Tongue (tissue), 3 donors: ENCODE results near the gene FBXL19. TPM values are rescaled to one million over a fixed set of nuclear protein-coding genes. Genes with fewer than 3 reads are reported as not detected.
A peak's percentile ranks its signal among the peaks of the same experiment; 100 is the strongest.

Experiments used
- DNase-seq: peaks from one replicate; pipeline ENCODE4 v3.0.0-alpha.2; 2015
- small RNA-seq: library from RNA; depleted of rRNA; stranded (forward); fragments of <200 nt; gene quantifications from one replicate; pipeline ENCODE3, GENCODE V24; 2014; ENCODE audit warnings: low replicate concordance
- total RNA-seq: library from RNA; depleted of rRNA; stranded (reverse); fragments of >200 nt; gene quantifications from one replicate; pipeline ENCODE4 v1.2.3, GENCODE V29; 2014

Gene FBXL19
- total RNA-seq, 1 donor from 2014 or later = 9.3 TPM

GRCh38 chr16:30989469-30990047 is 66.2 kb downstream of the FBXL19 start:
- DNase-seq = no peak

GRCh38 chr16:30990105-30990504 is 66.7 kb downstream of the FBXL19 start:
- no peak for DNase-seq

DNA sequence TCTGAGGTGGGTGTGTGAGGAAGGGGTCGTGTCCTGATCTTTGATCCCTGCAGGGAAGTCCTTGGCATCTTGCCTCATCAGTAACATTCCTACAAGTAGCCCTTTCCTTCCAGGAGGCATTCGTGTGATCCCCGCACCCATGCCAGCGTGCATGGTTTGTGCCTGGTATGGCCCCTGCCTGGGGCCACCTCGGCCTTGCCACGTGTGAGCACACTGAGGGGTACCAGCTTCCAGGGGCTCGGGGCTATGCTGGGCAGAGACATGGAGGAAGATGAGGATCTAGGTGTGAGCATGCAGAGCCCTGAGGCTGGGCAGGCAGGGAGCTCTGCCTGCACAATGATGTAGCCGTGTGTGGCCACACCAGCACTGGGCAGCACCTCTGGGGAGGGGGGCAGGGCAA is 67.7 kb downstream of the FBXL19 start:
- no peak for DNase-seq

GRCh38 chr16:30992276-30992780 is 69.0 kb downstream of the FBXL19 start:
- DNase-seq = no peak

GRCh38 chr16:30992931-30993816 is 69.8 kb downstream of the FBXL19 start:
- no peak for DNase-seq

DNA sequence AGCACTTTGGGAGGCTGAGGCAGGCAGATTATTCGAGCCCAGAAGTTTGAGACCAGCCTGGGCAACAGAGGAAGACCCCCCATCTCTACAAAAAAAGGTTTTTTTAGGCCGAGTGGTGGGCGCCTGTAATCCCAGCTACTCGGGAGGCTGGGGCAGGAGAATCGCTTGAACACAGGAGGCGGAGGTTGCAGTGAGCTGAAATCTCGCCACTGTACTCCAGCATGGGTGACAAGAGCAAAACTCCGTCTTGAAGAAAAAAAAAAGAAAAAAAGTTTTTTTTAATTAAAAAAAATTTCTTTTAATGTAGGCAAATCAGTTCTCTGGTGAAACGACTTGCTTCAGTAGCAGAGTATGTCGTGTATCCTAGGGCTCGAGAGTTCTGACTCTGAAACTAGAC is 72.6 kb downstream of the FBXL19 start:
- no peak for DNase-seq

- DNase-seq = peak; percentile 31
Observed at GRCh38 chr16:30996324-30996984, 73.1 kb downstream of the FBXL19 start.

DNA sequence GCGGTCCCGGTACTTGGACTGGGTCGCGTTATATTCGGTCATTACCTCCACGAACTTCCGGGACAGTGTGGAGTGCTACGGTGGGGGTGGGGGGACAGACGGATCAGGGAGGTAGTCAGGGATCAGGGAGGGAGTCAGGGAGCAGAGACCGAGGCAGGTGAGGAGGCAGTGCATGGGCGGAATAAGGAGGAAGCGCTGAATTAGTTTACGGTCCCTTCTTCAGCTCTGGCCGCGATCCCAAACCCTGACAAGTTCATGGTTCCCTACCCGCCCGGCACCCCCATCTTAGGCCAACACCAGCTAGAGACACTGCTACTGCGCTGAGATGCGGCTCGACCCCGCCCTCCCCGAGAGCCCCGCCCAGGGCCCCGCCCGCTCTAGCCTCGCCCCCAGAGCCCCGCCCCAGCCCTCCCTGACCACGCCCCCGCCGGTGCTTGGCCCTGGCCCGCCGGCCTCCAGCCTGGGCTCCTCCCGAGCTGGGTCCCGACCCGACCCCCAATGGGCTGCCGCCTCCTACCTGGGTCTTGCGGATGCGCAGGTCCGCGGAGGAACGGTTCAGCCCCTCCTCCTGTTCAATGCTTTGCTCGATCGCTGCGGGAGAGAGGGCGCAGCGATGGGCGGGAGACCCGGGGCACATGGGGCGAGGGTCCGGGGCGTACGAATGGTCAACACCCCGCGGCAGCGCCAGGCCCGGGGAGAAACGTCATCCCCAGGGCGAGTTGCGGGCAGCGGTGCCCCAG is 73.8 kb downstream of the FBXL19 start:
- DNase-seq = peak; percentile 74

DNA sequence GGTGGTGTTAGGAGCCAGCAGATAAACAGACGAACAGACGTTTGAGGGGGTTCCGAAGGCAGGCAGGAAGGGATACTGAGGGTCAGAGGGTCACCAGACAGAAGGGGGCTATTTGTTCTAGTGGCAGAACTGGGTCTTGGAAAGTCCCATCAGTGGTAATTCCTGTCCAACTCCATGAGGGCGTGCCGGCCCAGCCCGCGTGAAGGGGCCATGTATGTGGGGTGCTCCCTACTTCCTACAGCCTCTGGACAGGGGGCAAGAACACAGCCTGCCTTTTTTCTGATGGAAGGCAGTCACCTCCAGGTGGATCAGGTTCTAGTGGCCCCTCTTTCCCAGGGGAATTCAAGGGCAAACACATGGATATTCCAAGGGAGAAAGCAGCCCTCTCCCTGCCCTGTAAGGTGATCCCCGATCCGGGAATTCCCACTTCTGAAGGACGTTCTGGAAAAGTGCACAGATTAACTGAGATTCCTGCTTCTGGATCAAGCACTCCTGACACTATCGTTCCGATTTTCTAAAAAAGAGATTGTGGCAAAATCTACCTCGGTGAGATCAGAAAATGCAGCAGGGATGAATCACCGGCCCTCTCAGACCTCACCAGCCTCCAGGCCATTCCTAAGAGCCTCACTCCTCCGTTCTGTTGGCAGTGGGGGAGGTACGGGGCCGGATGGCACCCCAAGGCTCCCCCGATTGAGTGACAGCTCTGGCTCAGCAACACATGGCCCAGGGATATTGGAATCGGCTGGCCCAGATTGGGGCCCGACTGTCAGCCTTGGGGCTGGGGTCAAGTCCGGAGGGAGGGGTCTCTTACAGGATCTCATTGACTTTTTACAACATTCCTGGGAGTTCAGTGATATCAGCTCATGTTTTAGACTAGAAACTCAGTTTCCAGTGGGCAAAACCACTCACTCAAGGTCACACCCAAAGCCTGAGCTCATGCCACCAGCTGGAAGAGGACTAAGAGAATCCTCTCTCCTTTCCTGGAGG is 74.6 kb downstream of the FBXL19 start:
- DNase-seq = no peak

Small RNA genes within 50 kb of the gene (small RNA-seq; reads per million reads assigned to genes)
- gene AC135048.1 = not detected
- not detected for gene MIR4519
- not detected for gene MIR762

Other genes starting within 250 kb of the FBXL19 start
- gene SRCAP, start 224.4 kb upstream of the FBXL19 start, total RNA-seq = 35.6 TPM
- 9.3 TPM for gene PHKG2, start 175.1 kb upstream of the FBXL19 start, total RNA-seq
- gene CFAP119, start 161.5 kb upstream of the FBXL19 start, total RNA-seq = 2.2 TPM
- gene RNF40, start 161.2 kb upstream of the FBXL19 start, total RNA-seq = 83.2 TPM
- gene ZNF629, start 136.4 kb upstream of the FBXL19 start, total RNA-seq = 10.8 TPM
- 24.2 TPM for gene BCL7C, start 29.5 kb upstream of the FBXL19 start, total RNA-seq
- 2.1 TPM for gene CTF1, start 27.0 kb upstream of the FBXL19 start, total RNA-seq
- gene ORAI3, start 25.5 kb downstream of the FBXL19 start, total RNA-seq = 15.7 TPM
- 4.6 TPM for gene SETD1A, start 34.2 kb downstream of the FBXL19 start, total RNA-seq
- 15.9 TPM for gene HSD3B7, start 61.6 kb downstream of the FBXL19 start, total RNA-seq
- 0.92 TPM for gene STX1B, start 87.1 kb downstream of the FBXL19 start, total RNA-seq
- gene STX4, start 110.0 kb downstream of the FBXL19 start, total RNA-seq = 26.8 TPM
- 5.0 TPM for gene ZNF668, start 150.7 kb downstream of the FBXL19 start, total RNA-seq
- 14.7 TPM for gene ZNF646, start 150.8 kb downstream of the FBXL19 start, total RNA-seq
- gene PRSS53, start 165.4 kb downstream of the FBXL19 start, total RNA-seq = 2.9 TPM
- 64.2 TPM for gene VKORC1, start 171.2 kb downstream of the FBXL19 start, total RNA-seq
- 13.0 TPM for gene BCKDK, start 184.8 kb downstream of the FBXL19 start, total RNA-seq
- gene KAT8, start 194.1 kb downstream of the FBXL19 start, total RNA-seq = 55.5 TPM
- 17.6 TPM for gene PRSS8, start 212.2 kb downstream of the FBXL19 start, total RNA-seq
- not detected for gene PRSS36, start 226.5 kb downstream of the FBXL19 start, total RNA-seq